ENCODE results near the gene SOX8.

Gene SOX8

GRCh38 chr16:983044-984030 is 1.8 kb downstream of the SOX8 start:
- no peak overlapping the region for H3K27ac ChIP-seq (ENCODE audit: low read length)
- peaks cover 49% of the 10 kb centered on the region for H3K27me3 ChIP-seq (ENCODE audit: insufficient read depth, low read length)
- no peaks in the 10 kb centered on the region for H3K9me3 ChIP-seq (ENCODE audit: insufficient read depth, low read depth, low read length)
- no peaks in the 10 kb centered on the region for H3K36me3 ChIP-seq (ENCODE audit: insufficient read depth, low read depth, low read length)
- H3K4me3 ChIP-seq (ENCODE audit: low read length) = peak overlapping the region; percentile 49; the same call in 1 of the 2 replicates
- H3K9ac ChIP-seq (ENCODE audit: low read depth, low read length) = no peak overlapping the region
- H3K4me1 ChIP-seq (ENCODE audit: insufficient read depth, low read length) = no peaks in the 10 kb centered on the region; the same call in 1 of the 2 replicates

- Histone ChIP-seq H3K4me3 (ENCODE audit: low read length) (no peak overlapping the region), H3K9ac (ENCODE audit: low read depth, low read length) (no peak overlapping the region), H3K27me3 (ENCODE audit: insufficient read depth, low read length) (peaks cover 40% of the 10 kb centered on the region), H3K36me3 (ENCODE audit: insufficient read depth, low read depth, low read length) (no peaks in the 10 kb centered on the region), H3K27ac (ENCODE audit: low read length) (no peak overlapping the region), H3K9me3 (ENCODE audit: insufficient read depth, low read depth, low read length) (no peaks in the 10 kb centered on the region), H3K4me1 (ENCODE audit: insufficient read depth, low read length) (no peaks in the 10 kb centered on the region; the same call in 1 of the 2 replicates)
These were observed 2.6 kb downstream of the SOX8 start for GRCh38 chr16:984121-984694.

- Histone ChIP-seq H3K27me3 (ENCODE audit: insufficient read depth, low read length) (peaks cover 32% of the 10 kb centered on the region), H3K36me3 (ENCODE audit: insufficient read depth, low read depth, low read length) (no peaks in the 10 kb centered on the region), H3K9me3 (ENCODE audit: insufficient read depth, low read depth, low read length) (no peaks in the 10 kb centered on the region), H3K27ac (ENCODE audit: low read length) (no peak overlapping the region), H3K9ac (ENCODE audit: low read depth, low read length) (no peak overlapping the region), H3K4me1 (ENCODE audit: insufficient read depth, low read length) (no peaks in the 10 kb centered on the region; the same call in 1 of the 2 replicates), H3K4me3 (ENCODE audit: low read length) (no peak overlapping the region)
These were observed 3.4 kb downstream of the SOX8 start for GRCh38 chr16:984736-985636.

GRCh38 chr16:985646-986400 is 4.3 kb downstream of the SOX8 start:
- Histone ChIP-seq H3K9ac (ENCODE audit: low read depth, low read length) (no peak overlapping the region), H3K4me1 (ENCODE audit: insufficient read depth, low read length) (no peaks in the 10 kb centered on the region; the same call in 1 of the 2 replicates), H3K4me3 (ENCODE audit: low read length) (no peak overlapping the region), H3K27ac (ENCODE audit: low read length) (no peak overlapping the region), H3K27me3 (ENCODE audit: insufficient read depth, low read length) (peaks cover 25% of the 10 kb centered on the region), H3K9me3 (ENCODE audit: insufficient read depth, low read depth, low read length) (no peaks in the 10 kb centered on the region), H3K36me3 (ENCODE audit: insufficient read depth, low read depth, low read length) (no peaks in the 10 kb centered on the region)

GRCh38 chr16:986411-986810 is 4.8 kb downstream of the SOX8 start:
- Histone ChIP-seq H3K27ac (ENCODE audit: low read length) (no peak overlapping the region), H3K4me1 (ENCODE audit: insufficient read depth, low read length) (no peaks in the 10 kb centered on the region; the same call in 1 of the 2 replicates), H3K36me3 (ENCODE audit: insufficient read depth, low read depth, low read length) (no peaks in the 10 kb centered on the region), H3K9ac (ENCODE audit: low read depth, low read length) (no peak overlapping the region), H3K9me3 (ENCODE audit: insufficient read depth, low read depth, low read length) (no peaks in the 10 kb centered on the region), H3K4me3 (ENCODE audit: low read length) (no peak overlapping the region), H3K27me3 (ENCODE audit: insufficient read depth, low read length) (peaks cover 25% of the 10 kb centered on the region)

GRCh38 chr16:986925-987582 is 5.5 kb downstream of the SOX8 start:
- Histone ChIP-seq H3K4me3 (ENCODE audit: low read length) (no peak overlapping the region), H3K27ac (ENCODE audit: low read length) (no peak overlapping the region), H3K4me1 (ENCODE audit: insufficient read depth, low read length) (no peaks in the 10 kb centered on the region; the same call in 1 of the 2 replicates), H3K9me3 (ENCODE audit: insufficient read depth, low read depth, low read length) (no peaks in the 10 kb centered on the region), H3K27me3 (ENCODE audit: insufficient read depth, low read length) (peaks cover 22% of the 10 kb centered on the region), H3K36me3 (ENCODE audit: insufficient read depth, low read depth, low read length) (no peaks in the 10 kb centered on the region), H3K9ac (ENCODE audit: low read depth, low read length) (no peak overlapping the region)

- Histone ChIP-seq H3K9ac (ENCODE audit: low read depth, low read length) (no peak overlapping the region), H3K27ac (ENCODE audit: low read length) (no peak overlapping the region), H3K4me3 (ENCODE audit: low read length) (no peak overlapping the region), H3K27me3 (ENCODE audit: insufficient read depth, low read length) (peaks cover 13% of the 10 kb centered on the region), H3K9me3 (ENCODE audit: insufficient read depth, low read depth, low read length) (no peaks in the 10 kb centered on the region), H3K36me3 (ENCODE audit: insufficient read depth, low read depth, low read length) (no peaks in the 10 kb centered on the region), H3K4me1 (ENCODE audit: insufficient read depth, low read length) (no peaks in the 10 kb centered on the region; the same call in 1 of the 2 replicates)
These were observed 6.3 kb downstream of the SOX8 start for GRCh38 chr16:987906-988305.

GRCh38 chr16:988471-989353 is 7.1 kb downstream of the SOX8 start:
- no peaks in the 10 kb centered on the region for H3K4me1 ChIP-seq (ENCODE audit: insufficient read depth, low read length)
- H3K4me3 ChIP-seq (ENCODE audit: low read length) = no peak overlapping the region
- H3K9me3 ChIP-seq (ENCODE audit: insufficient read depth, low read depth, low read length) = no peaks in the 10 kb centered on the region
- H3K27me3 ChIP-seq (ENCODE audit: insufficient read depth, low read length) = peaks cover 5% of the 10 kb centered on the region
- H3K27ac ChIP-seq (ENCODE audit: low read length) = no peak overlapping the region
- no peaks in the 10 kb centered on the region for H3K36me3 ChIP-seq (ENCODE audit: insufficient read depth, low read depth, low read length)
- no peak overlapping the region for H3K9ac ChIP-seq (ENCODE audit: low read depth, low read length)

GRCh38 chr16:989354-989814 is 7.8 kb downstream of the SOX8 start:
- no peak overlapping the region for H3K4me3 ChIP-seq (ENCODE audit: low read length)
- no peaks in the 10 kb centered on the region for H3K27me3 ChIP-seq (ENCODE audit: insufficient read depth, low read length)
- H3K9ac ChIP-seq (ENCODE audit: low read depth, low read length) = no peak overlapping the region
- no peaks in the 10 kb centered on the region for H3K36me3 ChIP-seq (ENCODE audit: insufficient read depth, low read depth, low read length)
- no peak overlapping the region for H3K27ac ChIP-seq (ENCODE audit: low read length)
- H3K4me1 ChIP-seq (ENCODE audit: insufficient read depth, low read length) = no peaks in the 10 kb centered on the region
- no peaks in the 10 kb centered on the region for H3K9me3 ChIP-seq (ENCODE audit: insufficient read depth, low read depth, low read length)

All from iPS-20b (cell line).